Activated naive CD8-positive, alpha-beta T cell treated with anti-CD3 and anti-CD28 coated beads, Interleukin-2, amount 10 ng/mL, durations not matched to agents 7 days and 5 days (primary cell): ENCODE measurements around the gene ALCAM. TPM values are rescaled to one million over a fixed set of nuclear protein-coding genes. Genes with fewer than 3 reads are reported as not detected.
A peak's percentile ranks its signal among the peaks of the same experiment; 100 is the strongest.

Experiments
- ATAC-seq: fragments of 150-1000 bp; cut with Tn5 transposase; one replicate; pipeline ENCODE4 v1.10.0; 2021; ENCODE audit warnings: low read depth, moderate library complexity
- POLR2A ChIA-PET: fragments of 350-600 bp; sonication (Branson Sonifier 250); formaldehyde crosslinking; loops from one replicate; lab custom pipeline; 2021; ENCODE audit warnings: antibody characterized with exemption; lab: Charles Lee
- DNase-seq: peaks from one replicate; pipeline ENCODE4 v3.0.0; 2021
- H3K27ac Mint-ChIP-seq: one replicate; pipeline ENCODE4 v1.8.0; 2022; ENCODE audit warnings: mild to moderate bottlenecking, mixed read lengths
- H3K27me3 Mint-ChIP-seq: one replicate; pipeline ENCODE4 v1.8.0; 2022; ENCODE audit warnings: mild to moderate bottlenecking, moderate library complexity, mixed read lengths
- H3K36me3 Mint-ChIP-seq: one replicate; pipeline ENCODE4 v1.8.0; 2021; ENCODE audit warnings: mild to moderate bottlenecking, mixed read lengths
- H3K4me1 Mint-ChIP-seq: one replicate; pipeline ENCODE4 v1.8.0; 2021; ENCODE audit warnings: mixed read lengths
- H3K4me3 Mint-ChIP-seq: one replicate; pipeline ENCODE4 v1.8.0; 2022; ENCODE audit warnings: mild to moderate bottlenecking, moderate library complexity, mixed read lengths
- H3K9me3 Mint-ChIP-seq: one replicate; pipeline ENCODE4 v1.8.0; 2021; ENCODE audit warnings: mixed read lengths
- total RNA-seq, 2 experiments: library from RNA; stranded (reverse); gene quantifications; one replicate each; pipeline ENCODE4 v1.2.3, GENCODE V29; 2021

Gene ALCAM
- total RNA-seq, 2 experiments from 2014 or later = 8.1 to 8.2 TPM

DNA sequence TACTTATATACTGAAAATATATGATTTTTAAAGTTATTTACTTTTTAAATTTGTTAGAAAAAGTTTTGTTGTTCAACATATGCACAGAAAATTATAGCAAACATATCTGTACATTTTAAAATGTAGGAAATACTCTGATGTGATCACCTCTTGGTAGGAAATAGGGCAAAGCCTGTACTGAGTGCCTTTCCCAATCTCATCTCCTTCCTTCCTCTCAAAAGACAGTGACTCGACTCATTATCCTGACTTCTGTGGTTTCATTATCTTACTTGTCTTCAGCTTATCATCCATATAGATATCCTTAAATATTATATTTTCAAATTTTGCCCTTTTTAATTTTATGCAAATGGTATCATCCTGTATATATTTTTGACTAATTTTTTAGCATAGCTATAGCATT, 18.4 kb upstream of the ALCAM start:
- no peak for ATAC-seq
- POLR2A ChIA-PET = no interaction called here
- Mint-ChIP-seq H3K27me3 (peaks cover 17% of the 10 kb centered on the region), H3K27ac (no peak overlapping the region), H3K9me3 (no peaks in the 10 kb centered on the region), H3K4me1 (no peaks in the 10 kb centered on the region), H3K36me3 (no peaks in the 10 kb centered on the region), H3K4me3 (no peak overlapping the region)
- no peak for DNase-seq

DNA sequence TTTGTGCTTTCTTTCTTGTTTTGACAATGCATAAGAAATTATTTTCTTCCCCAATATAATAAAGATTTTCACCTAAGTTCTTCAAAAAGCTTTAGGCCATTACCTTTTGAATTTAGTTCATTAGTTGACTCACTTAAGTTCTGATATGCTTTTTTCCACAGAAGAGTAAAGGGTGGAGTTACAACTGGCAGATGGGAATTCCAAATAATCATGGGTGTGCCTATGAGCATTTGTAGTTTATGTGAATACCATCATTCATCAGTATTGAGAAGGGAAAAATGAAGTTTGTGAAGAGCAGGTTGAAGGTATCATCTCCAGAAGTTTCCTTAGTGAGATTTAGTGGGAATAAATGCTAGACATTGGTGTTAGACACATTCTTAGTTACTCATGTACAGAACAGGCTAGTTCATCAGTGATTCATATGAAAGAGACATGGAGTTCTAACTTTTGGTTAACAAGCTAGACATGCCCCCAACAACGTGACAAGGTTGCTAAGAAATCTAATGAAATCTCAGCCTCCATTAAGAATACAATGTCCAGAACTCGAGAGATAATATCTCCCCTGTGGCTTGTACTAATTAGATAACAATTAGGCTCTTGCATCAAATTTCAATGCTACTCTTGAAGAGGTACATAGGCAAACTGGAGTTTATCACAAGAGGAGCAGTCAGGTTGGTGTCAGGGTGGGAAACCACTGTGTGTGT, 16.9 kb upstream of the ALCAM start:
- POLR2A ChIA-PET = no interaction called here
- Mint-ChIP-seq H3K9me3 (no peaks in the 10 kb centered on the region), H3K4me1 (peaks cover 7% of the 10 kb centered on the region), H3K27me3 (peaks cover 31% of the 10 kb centered on the region), H3K27ac (no peak overlapping the region), H3K36me3 (no peaks in the 10 kb centered on the region), H3K4me3 (no peak overlapping the region)
- DNase-seq (no peak), ATAC-seq (no peak)

DNA sequence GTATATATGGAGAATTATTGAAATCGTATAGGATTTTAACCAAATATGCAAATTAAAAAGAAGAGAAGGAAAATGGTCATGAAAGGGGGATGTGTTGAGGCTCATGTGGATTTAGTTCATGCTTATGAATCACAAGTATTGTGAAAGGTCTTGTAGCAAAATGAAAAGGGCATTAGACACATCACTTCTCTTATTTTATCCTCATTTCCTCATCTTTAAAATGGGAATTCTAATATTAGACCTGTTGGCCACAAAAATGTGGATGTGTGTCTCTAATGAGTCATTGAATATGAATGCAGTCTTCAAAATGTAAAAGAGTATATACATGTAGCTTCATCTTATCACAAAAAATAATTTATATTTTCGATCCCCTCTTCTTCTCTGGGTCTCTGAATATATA, 14.9 kb upstream of the ALCAM start:
- ATAC-seq (no peak), DNase-seq (no peak)
- Mint-ChIP-seq H3K27me3 (peaks cover 35% of the 10 kb centered on the region), H3K9me3 (no peaks in the 10 kb centered on the region), H3K36me3 (no peaks in the 10 kb centered on the region), H3K27ac (no peak overlapping the region), H3K4me3 (no peak overlapping the region), H3K4me1 (peaks cover 12% of the 10 kb centered on the region)
- POLR2A ChIA-PET = no interaction called here

DNA sequence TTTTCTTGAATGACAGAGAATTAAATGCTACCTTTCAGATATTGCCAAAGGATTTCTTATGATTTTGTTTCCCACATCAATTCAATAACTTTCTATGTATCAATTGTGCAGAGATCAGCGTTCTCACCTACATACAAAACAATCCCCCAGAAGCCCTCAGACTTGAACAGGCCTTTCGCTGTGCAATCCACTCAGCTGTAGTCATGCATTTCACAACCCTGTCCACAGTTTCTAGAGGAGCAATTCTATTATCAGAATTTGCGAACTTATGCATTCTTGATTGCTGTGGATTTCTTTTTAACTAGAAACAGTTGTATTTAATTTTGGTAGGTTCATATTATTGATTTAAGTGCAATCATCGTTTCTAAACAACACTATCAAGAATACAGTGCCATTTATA, 13.7 kb upstream of the ALCAM start:
- H3K4me1 Mint-ChIP-seq = peaks cover 12% of the 10 kb centered on the region
- H3K27ac Mint-ChIP-seq = no peak overlapping the region
- peaks cover 34% of the 10 kb centered on the region for H3K27me3 Mint-ChIP-seq
- no peaks in the 10 kb centered on the region for H3K36me3 Mint-ChIP-seq
- no peak overlapping the region for H3K4me3 Mint-ChIP-seq
- no peaks in the 10 kb centered on the region for H3K9me3 Mint-ChIP-seq
- DNase-seq (no peak), ATAC-seq (no peak)
- POLR2A ChIA-PET = no interaction called here

- Mint-ChIP-seq H3K27ac (no peak overlapping the region), H3K9me3 (no peaks in the 10 kb centered on the region), H3K4me3 (peak overlapping the region; percentile 48), H3K4me1 (peaks cover 12% of the 10 kb centered on the region), H3K27me3 (peaks cover 34% of the 10 kb centered on the region), H3K36me3 (no peaks in the 10 kb centered on the region)
- DNase-seq (peak; percentile 25), ATAC-seq (no peak)
- POLR2A ChIA-PET = no interaction called here
Observed at GRCh38 chr3:105353485-105354161, 13.1 kb upstream of the ALCAM start.

DNA sequence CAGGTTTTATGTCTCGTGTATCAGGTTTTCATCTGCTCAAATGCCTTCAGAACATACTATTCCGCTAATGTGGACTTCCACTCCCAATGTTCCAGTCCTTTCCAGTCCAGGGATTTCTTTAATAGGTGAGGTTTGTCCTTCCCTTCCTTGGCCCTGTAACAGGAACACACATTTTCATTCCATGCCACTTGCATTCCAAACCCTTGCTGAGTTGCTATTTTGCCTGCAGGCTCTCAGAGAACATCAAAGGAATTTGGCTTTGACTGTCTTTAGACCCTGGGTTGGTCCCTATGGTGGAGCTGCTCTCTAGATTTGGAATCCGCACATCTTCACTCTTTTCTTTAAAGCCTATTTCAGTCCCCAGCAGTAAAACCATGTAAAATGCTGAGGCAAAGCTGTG, 12.3 kb upstream of the ALCAM start:
- Mint-ChIP-seq H3K4me3 (peak overlapping the region; percentile 48), H3K27ac (no peak overlapping the region), H3K4me1 (peaks cover 14% of the 10 kb centered on the region), H3K9me3 (no peaks in the 10 kb centered on the region), H3K27me3 (peaks cover 33% of the 10 kb centered on the region), H3K36me3 (no peaks in the 10 kb centered on the region)
- DNase-seq = no peak
- POLR2A ChIA-PET = no interaction called here
- no peak for ATAC-seq

GRCh38 chr3:105355408-105356061, 11.2 kb upstream of the ALCAM start:
- Mint-ChIP-seq H3K9me3 (no peaks in the 10 kb centered on the region), H3K27ac (no peak overlapping the region), H3K36me3 (no peaks in the 10 kb centered on the region), H3K27me3 (peaks cover 31% of the 10 kb centered on the region), H3K4me3 (no peak overlapping the region), H3K4me1 (peaks cover 14% of the 10 kb centered on the region)
- no peak for DNase-seq
- no peak for ATAC-seq
- POLR2A ChIA-PET = no interaction called here

GRCh38 chr3:105356396-105356795, 10.3 kb upstream of the ALCAM start:
- Mint-ChIP-seq H3K4me3 (no peak overlapping the region), H3K9me3 (no peaks in the 10 kb centered on the region), H3K27ac (no peak overlapping the region), H3K4me1 (peaks cover 14% of the 10 kb centered on the region), H3K27me3 (peaks cover 34% of the 10 kb centered on the region), H3K36me3 (no peaks in the 10 kb centered on the region)
- DNase-seq (no peak), ATAC-seq (no peak)
- POLR2A ChIA-PET = no interaction called here

- POLR2A ChIA-PET = no interaction called here
- H3K4me1 Mint-ChIP-seq = peaks cover 14% of the 10 kb centered on the region
Observed at GRCh38 chr3:105356988-105357387, 9.7 kb upstream of the ALCAM start.

DNA sequence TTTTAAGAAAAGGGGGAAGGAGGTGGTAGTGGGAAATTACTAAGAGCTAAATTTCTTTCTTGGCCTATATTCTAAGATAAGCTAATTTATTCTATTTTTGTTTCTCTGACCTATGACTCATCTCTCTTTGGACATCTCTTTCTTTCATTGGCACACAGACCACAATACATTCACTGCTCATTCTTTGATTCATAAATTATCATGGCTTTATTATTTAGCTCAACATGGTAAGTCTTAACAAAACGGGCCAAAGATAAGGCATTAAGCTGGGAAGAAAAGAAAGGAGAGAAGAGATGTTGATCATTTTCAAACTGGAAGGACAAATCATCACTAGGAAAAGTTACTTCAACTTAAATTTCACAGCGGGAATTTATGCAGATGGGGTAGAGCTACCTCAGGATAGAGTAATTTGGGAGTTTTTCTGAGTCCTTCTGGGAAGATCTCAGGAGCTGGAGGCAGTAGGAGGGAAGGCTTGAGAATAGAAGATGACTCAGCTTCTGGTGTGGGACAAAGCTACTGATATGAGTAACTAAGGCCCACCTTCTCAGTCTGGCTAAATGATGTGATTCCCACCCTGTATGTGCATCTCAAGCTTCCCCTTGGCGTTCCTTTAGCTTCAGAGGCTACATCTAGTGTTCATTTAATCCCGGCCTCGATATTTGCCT, 7.5 kb upstream of the ALCAM start:
- Mint-ChIP-seq H3K9me3 (no peaks in the 10 kb centered on the region), H3K4me3 (no peak overlapping the region), H3K27me3 (peaks cover 16% of the 10 kb centered on the region), H3K4me1 (peaks cover 8% of the 10 kb centered on the region), H3K36me3 (no peaks in the 10 kb centered on the region), H3K27ac (no peak overlapping the region)
- POLR2A ChIA-PET = no interaction called here
- ATAC-seq = no peak
- DNase-seq = no peak

More at GRCh38 chr3:105356988-105357387, 9.7 kb upstream of the ALCAM start:
- no peak overlapping the region for H3K4me3 Mint-ChIP-seq
- no peaks in the 10 kb centered on the region for H3K9me3 Mint-ChIP-seq
- peaks cover 32% of the 10 kb centered on the region for H3K27me3 Mint-ChIP-seq
- no peaks in the 10 kb centered on the region for H3K36me3 Mint-ChIP-seq
- DNase-seq (no peak), ATAC-seq (no peak)
- no peak overlapping the region for H3K27ac Mint-ChIP-seq

DNA sequence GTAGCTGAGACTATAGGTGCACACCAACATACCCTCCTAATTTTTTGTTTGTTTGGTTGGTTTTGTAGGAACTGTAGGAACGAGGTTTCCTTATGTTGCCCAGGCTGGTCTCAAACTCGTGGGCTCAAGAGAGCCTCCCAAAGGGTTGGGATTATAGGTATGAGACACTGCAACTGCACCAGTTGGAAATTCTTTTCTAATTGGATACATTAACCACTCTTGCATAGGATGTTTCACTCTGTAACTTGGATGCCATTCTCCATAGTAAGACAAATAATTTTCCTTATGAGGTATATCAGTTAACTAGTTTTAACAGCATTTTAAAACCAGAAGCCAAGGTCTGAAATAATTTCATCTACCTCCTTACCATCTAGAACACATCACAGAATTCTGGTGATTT, 6.7 kb upstream of the ALCAM start:
- ATAC-seq (no peak), DNase-seq (no peak)
- Mint-ChIP-seq H3K4me3 (no peak overlapping the region), H3K36me3 (no peaks in the 10 kb centered on the region), H3K9me3 (no peaks in the 10 kb centered on the region), H3K27ac (no peak overlapping the region), H3K4me1 (peaks cover 7% of the 10 kb centered on the region), H3K27me3 (peaks cover 13% of the 10 kb centered on the region)
- POLR2A ChIA-PET = no interaction called here

DNA sequence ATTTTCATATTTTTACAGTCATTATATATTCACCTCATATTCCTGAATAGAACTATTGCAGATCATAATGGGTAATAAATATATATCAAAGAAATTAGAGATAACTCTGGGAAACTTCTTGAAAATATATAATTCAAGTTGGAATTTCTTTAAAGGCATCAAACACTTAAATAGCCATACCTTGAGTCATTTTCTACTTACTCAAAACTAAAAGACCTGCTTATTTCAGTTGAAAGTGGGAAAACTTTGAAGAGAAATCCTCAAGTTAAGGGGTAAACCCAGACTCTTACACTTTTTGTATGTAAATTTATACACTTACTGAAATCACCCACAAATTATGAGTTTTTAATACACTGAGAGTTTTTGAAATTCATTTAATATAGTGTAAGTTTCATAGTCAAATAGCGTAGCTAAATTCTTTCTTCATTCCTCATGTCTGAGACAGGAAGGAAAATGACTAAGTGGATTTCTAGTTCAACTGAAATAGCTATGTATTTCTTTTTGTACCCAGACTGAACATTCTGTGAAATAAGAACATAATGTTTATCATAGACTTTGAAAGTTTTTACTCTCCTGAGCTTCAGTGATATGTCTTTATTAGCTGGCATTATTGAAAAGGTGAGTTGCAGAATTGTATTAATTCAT, 4.6 kb upstream of the ALCAM start:
- POLR2A ChIA-PET = no interaction called here
- Mint-ChIP-seq H3K9me3 (no peaks in the 10 kb centered on the region), H3K27ac (no peak overlapping the region), H3K36me3 (no peaks in the 10 kb centered on the region), H3K4me1 (peaks cover 10% of the 10 kb centered on the region), H3K27me3 (peaks cover 23% of the 10 kb centered on the region), H3K4me3 (no peak overlapping the region)
- DNase-seq (no peak), ATAC-seq (no peak)

- H3K9me3 Mint-ChIP-seq = no peaks in the 10 kb centered on the region
- H3K27me3 Mint-ChIP-seq = peaks cover 23% of the 10 kb centered on the region
- no peaks in the 10 kb centered on the region for H3K36me3 Mint-ChIP-seq
- no peak overlapping the region for H3K4me3 Mint-ChIP-seq
- DNase-seq (no peak), ATAC-seq (no peak)
- H3K27ac Mint-ChIP-seq = no peak overlapping the region
- H3K4me1 Mint-ChIP-seq = peaks cover 18% of the 10 kb centered on the region
- POLR2A ChIA-PET = no interaction called here
Observed at GRCh38 chr3:105364128-105364527, 2.6 kb upstream of the ALCAM start.
